ENCODE results near the gene ETNK1. TPM values are rescaled to one million over a fixed set of nuclear protein-coding genes. Genes with fewer than 3 reads are reported as not detected.

Gene ETNK1
- total RNA-seq, 4 donors from 2014 or later = 16.7 to 145 (median 71.7) TPM

DNA sequence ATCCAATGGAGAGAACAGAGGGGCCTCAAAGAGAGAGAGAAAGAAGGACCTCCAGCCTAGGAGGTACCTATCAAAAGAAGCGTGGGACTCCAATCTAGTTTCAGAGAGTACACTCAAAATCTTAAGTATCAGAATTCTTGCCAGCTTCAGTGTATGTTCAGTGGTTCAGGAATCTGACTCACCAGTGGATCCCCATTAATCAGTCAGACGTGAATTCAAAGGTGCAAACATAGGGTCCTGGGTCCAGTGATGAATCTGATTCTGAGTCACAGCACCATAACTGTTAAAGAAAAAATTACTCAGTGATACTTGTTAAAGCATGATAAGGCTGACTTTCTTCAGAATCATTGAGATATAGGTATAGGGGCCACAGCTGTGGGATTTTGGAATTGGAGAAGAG, 33.2 kb downstream of the ETNK1 start:
- intact Hi-C loops (cut with DNase I; ENCODE audit: low total_unique reads) = no loop called here
- Histone ChIP-seq H3K4me3 (no peak overlapping the region), H3K36me3 (no peaks in the 10 kb centered on the region), H3K27ac (no peak overlapping the region), H3K27me3 (no peaks in the 10 kb centered on the region), H3K4me1 (no peaks in the 10 kb centered on the region), H3K9me3 (no peaks in the 10 kb centered on the region)
- DNase-seq = no peak
- TF ChIP-seq POLR2A (IDR thresholded peaks at IDR 0.05) = no peak

GRCh38 chr12:22662356-22662755, 37.4 kb downstream of the ETNK1 start:
- Histone ChIP-seq H3K4me3 (no peak overlapping the region), H3K27me3 (no peaks in the 10 kb centered on the region), H3K9me3 (no peaks in the 10 kb centered on the region), H3K36me3 (no peaks in the 10 kb centered on the region), H3K27ac (no peak overlapping the region), H3K4me1 (no peaks in the 10 kb centered on the region)
- intact Hi-C loops (cut with DNase I; ENCODE audit: low total_unique reads) = no loop called here
- no peak for DNase-seq
- TF ChIP-seq, protein P1, sequence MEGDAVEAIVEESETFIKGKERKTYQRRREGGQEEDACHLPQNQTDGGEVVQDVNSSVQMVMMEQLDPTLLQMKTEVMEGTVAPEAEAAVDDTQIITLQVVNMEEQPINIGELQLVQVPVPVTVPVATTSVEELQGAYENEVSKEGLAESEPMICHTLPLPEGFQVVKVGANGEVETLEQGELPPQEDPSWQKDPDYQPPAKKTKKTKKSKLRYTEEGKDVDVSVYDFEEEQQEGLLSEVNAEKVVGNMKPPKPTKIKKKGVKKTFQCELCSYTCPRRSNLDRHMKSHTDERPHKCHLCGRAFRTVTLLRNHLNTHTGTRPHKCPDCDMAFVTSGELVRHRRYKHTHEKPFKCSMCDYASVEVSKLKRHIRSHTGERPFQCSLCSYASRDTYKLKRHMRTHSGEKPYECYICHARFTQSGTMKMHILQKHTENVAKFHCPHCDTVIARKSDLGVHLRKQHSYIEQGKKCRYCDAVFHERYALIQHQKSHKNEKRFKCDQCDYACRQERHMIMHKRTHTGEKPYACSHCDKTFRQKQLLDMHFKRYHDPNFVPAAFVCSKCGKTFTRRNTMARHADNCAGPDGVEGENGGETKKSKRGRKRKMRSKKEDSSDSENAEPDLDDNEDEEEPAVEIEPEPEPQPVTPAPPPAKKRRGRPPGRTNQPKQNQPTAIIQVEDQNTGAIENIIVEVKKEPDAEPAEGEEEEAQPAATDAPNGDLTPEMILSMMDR (IDR thresholded peaks at IDR 0.05) = no peak
- no peak for TF ChIP-seq POLR2A (IDR thresholded peaks at IDR 0.05)

DNA sequence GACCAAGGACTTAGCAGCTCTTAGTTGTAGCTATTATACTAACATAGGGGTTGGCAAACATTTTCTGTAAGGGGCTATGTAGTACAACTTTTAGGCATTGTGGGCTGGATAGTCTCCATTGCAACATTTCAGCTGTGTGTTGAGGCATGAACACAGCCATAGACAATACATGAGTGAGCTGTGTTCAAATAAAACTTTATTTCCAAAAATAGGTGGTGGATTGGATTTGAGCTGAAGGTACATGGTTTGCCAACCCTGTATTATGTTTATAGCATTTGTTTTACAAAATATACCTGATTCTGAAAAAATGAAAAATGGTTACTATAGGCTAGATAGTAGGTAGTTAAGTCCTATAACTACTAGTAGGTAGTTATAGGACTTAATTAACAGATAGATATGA, 40.5 kb downstream of the ETNK1 start:
- H3K9me3 ChIP-seq = no peaks in the 10 kb centered on the region
- intact Hi-C loops (cut with DNase I; ENCODE audit: low total_unique reads) = no loop called here
- no peaks in the 10 kb centered on the region for H3K4me1 ChIP-seq
- no peak overlapping the region for H3K4me3 ChIP-seq
- H3K36me3 ChIP-seq = no peaks in the 10 kb centered on the region
- no peak overlapping the region for H3K27ac ChIP-seq
- DNase-seq = no peak
- no peaks in the 10 kb centered on the region for H3K27me3 ChIP-seq
- no peak for TF ChIP-seq POLR2A (IDR thresholded peaks at IDR 0.05)
- TF ChIP-seq, protein P1 (IDR thresholded peaks at IDR 0.05) = no peak

- Histone ChIP-seq H3K4me3 (no peak overlapping the region), H3K4me1 (no peaks in the 10 kb centered on the region), H3K36me3 (no peaks in the 10 kb centered on the region), H3K9me3 (no peaks in the 10 kb centered on the region), H3K27me3 (no peaks in the 10 kb centered on the region), H3K27ac (no peak overlapping the region)
- no peak for DNase-seq
- TF ChIP-seq POLR2A (IDR thresholded peaks at IDR 0.05) = no peak
- TF ChIP-seq, protein P1 (IDR thresholded peaks at IDR 0.05) = no peak
- intact Hi-C loops (cut with DNase I; ENCODE audit: low total_unique reads) = no loop called here
Measured at GRCh38 chr12:22667122-22667521, 42.2 kb downstream of the ETNK1 start.

GRCh38 chr12:22668441-22668840, 43.5 kb downstream of the ETNK1 start:
- Histone ChIP-seq H3K4me3 (no peak overlapping the region), H3K4me1 (no peaks in the 10 kb centered on the region), H3K9me3 (no peaks in the 10 kb centered on the region), H3K27me3 (no peaks in the 10 kb centered on the region), H3K27ac (no peak overlapping the region), H3K36me3 (no peaks in the 10 kb centered on the region)
- intact Hi-C loops (cut with DNase I; ENCODE audit: low total_unique reads) = no loop called here
- no peak for TF ChIP-seq POLR2A (IDR thresholded peaks at IDR 0.05)
- TF ChIP-seq, protein P1 (IDR thresholded peaks at IDR 0.05) = no peak
- DNase-seq = no peak

- intact Hi-C loops (cut with DNase I; ENCODE audit: low total_unique reads) = no loop called here
Measured at GRCh38 chr12:22670762-22671161, 45.8 kb downstream of the ETNK1 start.

More at GRCh38 chr12:22670762-22671161, 45.8 kb downstream of the ETNK1 start:
- Histone ChIP-seq H3K27me3 (no peaks in the 10 kb centered on the region), H3K36me3 (no peaks in the 10 kb centered on the region), H3K4me3 (no peak overlapping the region), H3K4me1 (no peaks in the 10 kb centered on the region), H3K27ac (no peak overlapping the region), H3K9me3 (no peaks in the 10 kb centered on the region)
- no peak for TF ChIP-seq POLR2A (IDR thresholded peaks at IDR 0.05)
- TF ChIP-seq, protein P1 (IDR thresholded peaks at IDR 0.05) = no peak
- no peak for DNase-seq

Data from uterus (tissue), 4 donors.